ENCODE data around the gene ITPRID1. TPM values are rescaled to one million over a fixed set of nuclear protein-coding genes. Genes with fewer than 3 reads are reported as not detected.
"Not testable (repeated sequence)": the region's sequence is repeated elsewhere in the genome, so short reads cannot be mapped to it uniquely, and the experiment has no call there.

ITPRID1 gene
- not detected in 2 replicates for total RNA-seq

DNA sequence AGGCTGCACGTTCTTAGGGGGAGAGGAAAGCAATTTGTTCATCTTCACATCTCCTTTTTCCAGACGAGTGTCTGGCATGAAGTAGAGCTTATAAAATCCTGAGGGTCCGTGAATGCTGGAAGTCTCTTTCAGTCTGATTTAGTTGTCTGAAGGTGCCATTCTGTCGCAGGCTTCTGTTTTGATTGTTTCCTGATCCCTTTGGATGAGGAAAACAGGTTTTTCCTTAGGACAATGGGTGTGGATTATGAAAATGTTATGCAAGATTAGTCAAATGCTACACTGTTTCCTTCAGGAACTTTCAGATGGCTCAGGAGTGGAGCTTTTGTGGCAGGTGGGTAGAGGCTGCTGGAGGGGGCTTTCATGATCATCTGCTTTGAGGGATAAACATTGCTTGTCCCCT lies at the start of gene ITPRID1:
TSS of gene ITPRID1 (plus strand) at position 301 of the 400 bp plus-strand sequence. CDS start 38,935 bp downstream, outside the sequence.
- TF ChIP-seq, protein P1, sequence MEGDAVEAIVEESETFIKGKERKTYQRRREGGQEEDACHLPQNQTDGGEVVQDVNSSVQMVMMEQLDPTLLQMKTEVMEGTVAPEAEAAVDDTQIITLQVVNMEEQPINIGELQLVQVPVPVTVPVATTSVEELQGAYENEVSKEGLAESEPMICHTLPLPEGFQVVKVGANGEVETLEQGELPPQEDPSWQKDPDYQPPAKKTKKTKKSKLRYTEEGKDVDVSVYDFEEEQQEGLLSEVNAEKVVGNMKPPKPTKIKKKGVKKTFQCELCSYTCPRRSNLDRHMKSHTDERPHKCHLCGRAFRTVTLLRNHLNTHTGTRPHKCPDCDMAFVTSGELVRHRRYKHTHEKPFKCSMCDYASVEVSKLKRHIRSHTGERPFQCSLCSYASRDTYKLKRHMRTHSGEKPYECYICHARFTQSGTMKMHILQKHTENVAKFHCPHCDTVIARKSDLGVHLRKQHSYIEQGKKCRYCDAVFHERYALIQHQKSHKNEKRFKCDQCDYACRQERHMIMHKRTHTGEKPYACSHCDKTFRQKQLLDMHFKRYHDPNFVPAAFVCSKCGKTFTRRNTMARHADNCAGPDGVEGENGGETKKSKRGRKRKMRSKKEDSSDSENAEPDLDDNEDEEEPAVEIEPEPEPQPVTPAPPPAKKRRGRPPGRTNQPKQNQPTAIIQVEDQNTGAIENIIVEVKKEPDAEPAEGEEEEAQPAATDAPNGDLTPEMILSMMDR (IDR thresholded peaks at IDR 0.05; ENCODE audit: insufficient read depth, low read length, poor library complexity, severe bottlenecking): no peak
- H3K36me3 ChIP-seq (ENCODE audit: control insufficient read depth, insufficient read depth, low read length): no peaks in the 10 kb centered on the region
- no peak for DNase-seq (ENCODE audit: low read depth)
- H3K27me3 ChIP-seq (ENCODE audit: control insufficient read depth, insufficient read depth, low read length): no peaks in the 10 kb centered on the region
- H3K4me3 ChIP-seq (ENCODE audit: low read depth, low read length): no peak within 1 kb of the TSS

GRCh38 chr7:31464601-31465000 lies 49.3 kb upstream of the ITPRID1 start:
- H3K4me3 ChIP-seq (ENCODE audit: low read depth, low read length): no peak overlapping the region
- H3K27me3 ChIP-seq (ENCODE audit: control insufficient read depth, insufficient read depth, low read length): no peaks in the 10 kb centered on the region
- DNase-seq (ENCODE audit: low read depth): peak; percentile 43
- no peaks in the 10 kb centered on the region for H3K36me3 ChIP-seq (ENCODE audit: control insufficient read depth, insufficient read depth, low read length)
- TF ChIP-seq, protein P1 (IDR thresholded peaks at IDR 0.05; ENCODE audit: insufficient read depth, low read length, poor library complexity, severe bottlenecking): no peak

- DNase-seq (ENCODE audit: low read depth): no peak
- Histone ChIP-seq H3K27me3 (ENCODE audit: control insufficient read depth, insufficient read depth, low read length) (no peaks in the 10 kb centered on the region), H3K4me3 (ENCODE audit: low read depth, low read length) (no peak overlapping the region), H3K36me3 (ENCODE audit: control insufficient read depth, insufficient read depth, low read length) (no peaks in the 10 kb centered on the region)
- TF ChIP-seq, protein P1 (IDR thresholded peaks at IDR 0.05; ENCODE audit: insufficient read depth, low read length, poor library complexity, severe bottlenecking): no peak
These were observed 48.6 kb upstream of the ITPRID1 start for GRCh38 chr7:31465285-31465684.

DNA sequence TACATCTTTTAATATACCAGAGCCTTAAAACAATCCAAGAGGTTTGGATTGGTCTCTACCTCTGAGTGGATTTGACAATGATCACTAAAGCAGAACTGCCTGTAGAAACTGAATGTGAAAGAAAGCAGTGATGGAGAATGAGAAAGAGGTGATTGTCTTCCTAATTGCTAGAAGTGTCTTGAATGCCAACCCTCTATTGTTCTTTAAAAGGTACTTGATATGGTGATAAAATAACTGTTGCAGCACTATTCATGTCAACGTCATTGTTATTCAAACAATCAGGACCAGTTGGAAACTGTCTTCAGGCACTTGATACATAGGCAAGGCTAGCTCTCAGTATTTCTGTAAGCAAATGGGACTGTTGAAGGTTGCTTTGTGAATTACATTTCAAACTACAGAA lies 47.9 kb upstream of the ITPRID1 start:
- H3K4me3 ChIP-seq (ENCODE audit: low read depth, low read length): no peak overlapping the region
- no peaks in the 10 kb centered on the region for H3K27me3 ChIP-seq (ENCODE audit: control insufficient read depth, insufficient read depth, low read length)
- DNase-seq (ENCODE audit: low read depth): no peak
- TF ChIP-seq, protein P1 (IDR thresholded peaks at IDR 0.05; ENCODE audit: insufficient read depth, low read length, poor library complexity, severe bottlenecking): no peak
- no peaks in the 10 kb centered on the region for H3K36me3 ChIP-seq (ENCODE audit: control insufficient read depth, insufficient read depth, low read length)

GRCh38 chr7:31470883-31471282 lies 43.0 kb upstream of the ITPRID1 start:
- H3K4me3 ChIP-seq (ENCODE audit: low read depth, low read length); H3K27me3 ChIP-seq (ENCODE audit: control insufficient read depth, insufficient read depth, low read length); H3K36me3 ChIP-seq (ENCODE audit: control insufficient read depth, insufficient read depth, low read length); DNase-seq (ENCODE audit: low read depth): not testable (repeated sequence)

DNA sequence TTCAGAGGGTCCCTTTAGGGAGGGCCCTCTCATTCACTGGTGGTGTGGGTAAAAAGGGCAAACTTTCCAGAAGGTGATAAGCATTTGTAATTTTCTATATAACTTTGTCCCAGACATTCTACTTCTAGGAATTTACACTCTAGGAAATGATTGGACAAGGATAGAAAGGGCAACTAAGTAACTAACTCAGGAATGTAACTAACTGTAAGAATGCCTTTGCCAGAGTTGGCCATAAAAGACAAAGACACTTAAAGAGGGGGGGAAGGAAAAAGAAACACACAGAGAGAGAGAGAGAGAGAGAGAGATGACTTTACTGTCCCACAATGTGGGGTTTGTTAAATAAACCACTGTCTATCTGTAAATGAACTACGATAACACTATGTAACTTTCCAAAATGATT lies 38.5 kb upstream of the ITPRID1 start:
- TF ChIP-seq, protein P1 (IDR thresholded peaks at IDR 0.05; ENCODE audit: insufficient read depth, low read length, poor library complexity, severe bottlenecking): no peak
- Histone ChIP-seq H3K27me3 (ENCODE audit: control insufficient read depth, insufficient read depth, low read length) (no peaks in the 10 kb centered on the region), H3K4me3 (ENCODE audit: low read depth, low read length) (no peak overlapping the region), H3K36me3 (ENCODE audit: control insufficient read depth, insufficient read depth, low read length) (no peaks in the 10 kb centered on the region)
- no peak for DNase-seq (ENCODE audit: low read depth)
